Hepatocyte (in vitro differentiated cells): ENCODE measurements around the gene AMPD3. TPM values are rescaled to one million over a fixed set of nuclear protein-coding genes. Genes with fewer than 3 reads are reported as not detected.

ENCODE experiments used
- DNase-seq: peaks from one replicate; pipeline ENCODE4 v3.0.0-alpha.2; 2016; ENCODE audit warnings: low spot score
- H2AFZ ChIP-seq: fragments of 200-600 bp; sonication (generic); 2 replicates; pipeline ENCODE4 v1.6.0; 2016; ENCODE audit warnings: antibody characterized with exemption, mild to moderate bottlenecking
- H3K27ac ChIP-seq: fragments of 200-600 bp; sonication (generic); 2 replicates; pipeline ENCODE4 v1.5.1; 2016; ENCODE audit warnings: mild to moderate bottlenecking
- H3K27me3 ChIP-seq: fragments of 200-600 bp; sonication (generic); 2 replicates; pipeline ENCODE4 v1.6.1; 2016
- H3K36me3 ChIP-seq: fragments of 200-600 bp; sonication (generic); replicated peaks from 2 replicates; pipeline ENCODE4 v1.5.1; 2016; ENCODE audit warnings: low read depth; ENCODE audit not compliant: insufficient read depth
- H3K4me1 ChIP-seq: fragments of 200-600 bp; sonication (generic); 2 replicates; pipeline ENCODE4 v1.5.1; 2016; ENCODE audit warnings: mild to moderate bottlenecking, moderate library complexity; ENCODE audit not compliant: insufficient read depth
- H3K4me2 ChIP-seq: fragments of 200-600 bp; sonication (generic); 2 replicates; pipeline ENCODE4 v1.6.0; 2016
- H3K4me3 ChIP-seq: fragments of 200-600 bp; sonication (generic); 2 replicates; pipeline ENCODE4 v1.5.1; 2016; ENCODE audit warnings: mild to moderate bottlenecking
- H3K79me2 ChIP-seq: fragments of 200-600 bp; sonication (generic); 2 replicates; pipeline ENCODE4 v1.6.0; 2017; ENCODE audit warnings: mild to moderate bottlenecking
- H3K9me2 ChIP-seq: fragments of 200-600 bp; sonication (generic); replicated peaks from 2 replicates; pipeline ENCODE4 v1.6.0; 2017; ENCODE audit warnings: mild to moderate bottlenecking; ENCODE audit not compliant: insufficient read depth
- H3K9me3 ChIP-seq: fragments of 200-600 bp; sonication (generic); 2 replicates; pipeline ENCODE4 v1.5.1; 2016; ENCODE audit warnings: low read depth, mild to moderate bottlenecking
- H4K20me1 ChIP-seq: fragments of 200-600 bp; sonication (generic); 2 replicates; pipeline ENCODE4 v1.6.0; 2016; ENCODE audit warnings: mild to moderate bottlenecking; ENCODE audit not compliant: insufficient read depth, poor library complexity, severe bottlenecking
- EZH2 ChIP-seq: fragments of 200-600 bp; sonication (generic); IDR thresholded peaks from 2 replicates; pipeline ENCODE4 v1.6.1; 2016; ENCODE audit warnings: antibody characterized with exemption, mild to moderate bottlenecking, borderline replicate concordance
- EZH2phosphoT487 ChIP-seq: fragments of 200-600 bp; sonication (generic); IDR thresholded peaks from one replicate; pipeline ENCODE4 v1.6.1; 2018; ENCODE audit warnings: antibody characterized with exemption, mild to moderate bottlenecking, low read depth, moderate library complexity; ENCODE audit not compliant: unreplicated experiment, severe bottlenecking
- WGBS: methylation state at CpG from one replicate; pipeline ENCODE4 v1.1.6; 2016; ENCODE audit warnings: low lambda C conversion rate; ENCODE audit errors: missing lambda C conversion rate; 5-methylcytosine and 5-hydroxymethylcytosine counted together
- polyA plus RNA-seq: library from polyadenylated mRNA; unstranded; fragments of >200 nt; fragmentation: Nextera tagmentation; extraction: Ambion mirVana; gene quantifications from 2 replicates; pipeline ENCODE4 v1.2.1, GENCODE V29; 2016
- total RNA-seq: library from RNA; depleted of rRNA; stranded (reverse); fragments of >200 nt; gene quantifications from 2 replicates; pipeline ENCODE4 v1.2.3, GENCODE V29; 2014
- TF ChIP-seq, protein P1 (sequence below): fragments of 200-600 bp; sonication (generic); IDR thresholded peaks from 2 replicates; pipeline ENCODE4 v1.5.1; 2016; ENCODE audit warnings: antibody characterized with exemption, mild to moderate bottlenecking; ENCODE audit not compliant: poor library complexity

The AMPD3 gene
- total and polyA plus RNA-seq, 2 experiments from 2014 or later = 1.8 to 4.1 TPM

DNA sequence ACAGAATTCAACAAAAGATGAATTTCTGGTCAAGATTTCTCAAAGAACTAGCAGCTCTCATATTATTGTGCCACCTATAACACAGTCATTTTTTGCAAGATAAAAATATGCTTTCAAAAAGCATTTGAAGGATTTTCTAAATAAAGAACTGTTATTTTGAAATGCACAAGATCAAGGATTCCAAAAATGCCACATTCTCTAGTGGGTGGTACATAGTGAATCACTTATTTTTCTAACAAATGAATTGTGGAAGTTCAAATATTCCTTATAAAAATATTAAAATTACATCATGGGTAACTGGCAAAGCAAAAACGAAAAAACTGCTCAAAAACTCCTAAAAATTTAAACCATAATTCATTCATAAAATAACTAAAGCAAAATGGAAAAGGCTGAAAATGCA, 83.9 kb downstream of the AMPD3 start:
- no peak for TF ChIP-seq EZH2phosphoT487
- TF ChIP-seq, protein P1, sequence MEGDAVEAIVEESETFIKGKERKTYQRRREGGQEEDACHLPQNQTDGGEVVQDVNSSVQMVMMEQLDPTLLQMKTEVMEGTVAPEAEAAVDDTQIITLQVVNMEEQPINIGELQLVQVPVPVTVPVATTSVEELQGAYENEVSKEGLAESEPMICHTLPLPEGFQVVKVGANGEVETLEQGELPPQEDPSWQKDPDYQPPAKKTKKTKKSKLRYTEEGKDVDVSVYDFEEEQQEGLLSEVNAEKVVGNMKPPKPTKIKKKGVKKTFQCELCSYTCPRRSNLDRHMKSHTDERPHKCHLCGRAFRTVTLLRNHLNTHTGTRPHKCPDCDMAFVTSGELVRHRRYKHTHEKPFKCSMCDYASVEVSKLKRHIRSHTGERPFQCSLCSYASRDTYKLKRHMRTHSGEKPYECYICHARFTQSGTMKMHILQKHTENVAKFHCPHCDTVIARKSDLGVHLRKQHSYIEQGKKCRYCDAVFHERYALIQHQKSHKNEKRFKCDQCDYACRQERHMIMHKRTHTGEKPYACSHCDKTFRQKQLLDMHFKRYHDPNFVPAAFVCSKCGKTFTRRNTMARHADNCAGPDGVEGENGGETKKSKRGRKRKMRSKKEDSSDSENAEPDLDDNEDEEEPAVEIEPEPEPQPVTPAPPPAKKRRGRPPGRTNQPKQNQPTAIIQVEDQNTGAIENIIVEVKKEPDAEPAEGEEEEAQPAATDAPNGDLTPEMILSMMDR = no peak
- no peak for TF ChIP-seq EZH2
- H3K9me3 ChIP-seq = no peaks in the 10 kb centered on the region
- peaks cover 35% of the 10 kb centered on the region for H3K79me2 ChIP-seq
- WGBS = 78% methylated on average over 1 of the region's 1 CpG
- no peak overlapping the region for H3K4me3 ChIP-seq
- H2AFZ ChIP-seq = no peak overlapping the region
- peak overlapping the region; percentile 82 for H3K4me2 ChIP-seq
- no peaks in the 10 kb centered on the region for H3K36me3 ChIP-seq
- H3K27ac ChIP-seq = no peak overlapping the region
- no peaks in the 10 kb centered on the region for H3K27me3 ChIP-seq
- H4K20me1 ChIP-seq = no peaks in the 10 kb centered on the region
- peaks cover 4% of the 10 kb centered on the region for H3K4me1 ChIP-seq
- H3K9me2 ChIP-seq = no peaks in the 10 kb centered on the region
- no peak for DNase-seq

DNA sequence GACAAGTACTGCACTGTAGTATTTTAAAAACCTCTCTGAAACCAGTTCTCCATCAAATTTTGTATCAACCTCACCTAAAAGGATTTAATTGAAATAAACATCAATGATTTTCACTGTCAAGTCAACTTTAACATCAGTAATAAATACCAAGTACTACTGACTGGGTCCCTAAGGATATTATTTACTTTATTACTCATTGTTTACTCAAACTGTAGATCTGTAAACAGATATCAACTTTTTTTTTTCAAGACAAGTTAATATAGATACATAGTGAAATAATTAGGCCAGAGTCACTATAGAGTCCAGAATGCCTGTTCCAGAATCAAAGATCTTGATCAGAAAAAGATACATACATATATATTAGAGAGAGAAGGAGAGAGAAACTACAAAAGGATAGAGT, 84.3 kb downstream of the AMPD3 start:
- peaks cover 4% of the 10 kb centered on the region for H3K4me1 ChIP-seq
- H3K27ac ChIP-seq = no peak overlapping the region
- H3K9me3 ChIP-seq = no peaks in the 10 kb centered on the region
- H3K36me3 ChIP-seq = no peaks in the 10 kb centered on the region
- H3K9me2 ChIP-seq = no peaks in the 10 kb centered on the region
- H2AFZ ChIP-seq = no peak overlapping the region
- peaks cover 35% of the 10 kb centered on the region for H3K79me2 ChIP-seq
- H3K4me3 ChIP-seq = no peak overlapping the region
- TF ChIP-seq, protein P1 = no peak
- no peak for TF ChIP-seq EZH2phosphoT487
- TF ChIP-seq EZH2 = no peak
- no peaks in the 10 kb centered on the region for H4K20me1 ChIP-seq
- DNase-seq = no peak
- no peaks in the 10 kb centered on the region for H3K27me3 ChIP-seq
- peak overlapping the region; percentile 82 for H3K4me2 ChIP-seq

DNA sequence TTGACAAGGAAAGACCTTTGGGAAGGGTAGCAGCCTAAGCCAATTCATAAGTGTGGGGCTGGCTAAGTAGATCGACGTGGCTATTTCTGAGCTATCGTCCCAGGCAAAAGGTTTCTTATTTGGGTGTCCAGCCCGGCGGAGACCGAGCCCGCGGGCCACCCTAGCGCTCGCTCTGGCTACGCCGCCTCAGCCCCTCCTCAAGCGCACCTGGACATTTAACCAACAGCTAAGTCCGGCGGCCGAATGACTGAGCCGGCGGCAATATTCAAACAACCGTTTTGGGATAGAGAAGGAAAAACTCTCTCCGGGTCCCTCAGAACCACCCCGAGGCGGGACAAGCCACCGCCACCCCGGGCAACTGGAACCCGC, 85.5 kb downstream of the AMPD3 start:
- DNase-seq = peak; percentile 71
- H3K9me3 ChIP-seq = no peaks in the 10 kb centered on the region

More for the DNA sequence above, 85.5 kb downstream of the AMPD3 start:
- Histone ChIP-seq H3K79me2 (peaks cover 35% of the 10 kb centered on the region), H4K20me1 (no peaks in the 10 kb centered on the region), H3K27ac (peak overlapping the region; percentile 95), H3K4me1 (peaks cover 4% of the 10 kb centered on the region), H3K36me3 (no peaks in the 10 kb centered on the region), H3K9me2 (no peaks in the 10 kb centered on the region), H3K4me3 (peak overlapping the region; percentile 88), H3K27me3 (no peaks in the 10 kb centered on the region), H3K4me2 (peak overlapping the region; percentile 82), H2AFZ (peak overlapping the region; percentile 92)
- under 1% methylated on average over 25 of the region's 25 CpGs for WGBS
- no peak for TF ChIP-seq EZH2
- no peak for TF ChIP-seq EZH2phosphoT487
- TF ChIP-seq, protein P1 = no peak
